HG03521 (cell line): ENCODE data around the gene ZNF423.

Experiments
- ATAC-seq: cut with Tn5 transposase; IDR thresholded peaks from one replicate; pipeline ENCODE4 v1.9.1; 2021; ENCODE audit warnings: mild to moderate bottlenecking, moderate library complexity; ENCODE audit not compliant: unreplicated experiment

The ZNF423 gene

GRCh38 chr16:49455181-49455990 is 400.5 kb downstream of the ZNF423 start:
- ATAC-seq = no peak

- no peak for ATAC-seq
These were observed 401.3 kb downstream of the ZNF423 start for GRCh38 chr16:49454426-49455180.

GRCh38 chr16:49453983-49454382 is 401.9 kb downstream of the ZNF423 start:
- ATAC-seq = no peak

GRCh38 chr16:49453021-49453420 is 402.9 kb downstream of the ZNF423 start:
- no peak for ATAC-seq

- no peak for ATAC-seq
These were observed 403.3 kb downstream of the ZNF423 start for GRCh38 chr16:49452578-49452977.

GRCh38 chr16:49452108-49452507 is 403.8 kb downstream of the ZNF423 start:
- ATAC-seq = no peak

GRCh38 chr16:49446805-49447204 is 409.1 kb downstream of the ZNF423 start:
- ATAC-seq = no peak

GRCh38 chr16:49443576-49443975 is 412.3 kb downstream of the ZNF423 start:
- no peak for ATAC-seq

GRCh38 chr16:49442805-49443204 is 413.1 kb downstream of the ZNF423 start:
- ATAC-seq = no peak

GRCh38 chr16:49441366-49441780 is 414.5 kb downstream of the ZNF423 start:
- peak; percentile 88 for ATAC-seq

GRCh38 chr16:49440156-49441065 is 415.5 kb downstream of the ZNF423 start:
- ATAC-seq = no peak

- no peak for ATAC-seq
These were observed 416.2 kb downstream of the ZNF423 start for GRCh38 chr16:49439676-49440075.

- ATAC-seq = no peak
These were observed 416.9 kb downstream of the ZNF423 start for GRCh38 chr16:49439050-49439449.
